NB4 (cell line): Measurements from ENCODE around the gene NKIRAS1.
"Not testable (repeated sequence)": the region's sequence is repeated elsewhere in the genome, so short reads cannot be mapped to it uniquely, and the experiment has no call there.

Source experiments
- CTCF ChIP-seq: IDR thresholded peaks from one replicate; pipeline ENCODE4 v1.5.1; 2012; ENCODE audit warnings: low read depth, low read length
- MAX ChIP-seq: IDR thresholded peaks from 2 replicates; pipeline ENCODE4 v1.6.1; 2011; ENCODE audit warnings: low read depth, low read length

- TF ChIP-seq CTCF, MAX: not testable (repeated sequence)
Measured at GRCh38 chr3:23849462-23849861, 67.3 kb downstream of the NKIRAS1 start.
